ENCODE data around the gene BRINP1.
"Not testable (repeated sequence)": the region's sequence is repeated elsewhere in the genome, so short reads cannot be mapped to it uniquely, and the experiment has no call there.

The BRINP1 gene

DNA sequence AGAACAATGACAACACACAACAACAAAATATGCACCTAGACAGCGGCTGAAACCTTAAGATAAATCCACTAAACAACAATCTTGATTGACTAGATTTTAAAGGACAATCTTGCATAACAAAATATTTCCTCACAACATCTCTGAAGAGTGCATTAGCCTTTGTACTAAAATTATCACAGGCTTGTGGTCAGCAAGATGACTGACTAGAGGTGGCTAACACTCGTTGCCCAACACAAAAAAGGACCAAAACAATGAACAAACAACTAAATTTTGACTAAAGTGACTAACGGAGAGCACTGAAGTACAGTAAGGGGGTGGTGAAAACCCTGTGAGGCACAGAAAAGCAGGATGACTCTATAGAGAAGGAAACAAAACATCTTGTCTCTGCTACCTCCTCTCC lies 183.9 kb downstream of the BRINP1 start:
- no peak for DNase-seq (ENCODE audit: low spot score)

DNA sequence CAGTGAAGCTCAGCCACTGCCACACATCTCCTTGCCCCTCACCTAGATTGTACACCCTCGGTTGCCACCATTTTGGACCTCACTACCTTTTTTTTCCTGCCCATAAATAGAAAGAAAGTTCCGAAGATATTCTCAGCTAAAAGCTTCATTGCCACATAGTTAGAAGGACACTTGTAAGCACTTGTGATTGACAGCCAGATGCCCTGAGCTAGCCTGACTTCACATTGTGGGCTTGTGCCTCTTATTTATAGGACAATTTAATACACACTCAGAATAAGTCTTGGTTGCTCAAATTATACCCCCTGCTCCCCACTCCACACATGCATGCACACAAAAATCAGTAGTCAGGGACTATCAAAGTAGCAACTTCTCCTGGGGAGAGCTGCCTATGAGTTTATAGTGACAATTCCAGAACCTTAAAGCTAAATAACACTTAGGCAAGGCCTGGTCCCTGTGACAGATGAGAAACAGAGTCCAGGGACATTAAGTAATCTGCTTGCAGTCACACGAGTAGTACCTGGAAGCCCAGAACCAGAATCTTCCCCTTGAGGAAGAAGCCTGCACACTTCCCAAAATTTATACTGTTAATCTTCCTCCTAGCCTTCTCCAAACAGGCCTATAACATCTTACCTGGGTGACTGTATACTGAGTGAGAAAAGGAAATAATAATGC lies 184.8 kb downstream of the BRINP1 start:
- DNase-seq (ENCODE audit: low spot score), result no peak

DNA sequence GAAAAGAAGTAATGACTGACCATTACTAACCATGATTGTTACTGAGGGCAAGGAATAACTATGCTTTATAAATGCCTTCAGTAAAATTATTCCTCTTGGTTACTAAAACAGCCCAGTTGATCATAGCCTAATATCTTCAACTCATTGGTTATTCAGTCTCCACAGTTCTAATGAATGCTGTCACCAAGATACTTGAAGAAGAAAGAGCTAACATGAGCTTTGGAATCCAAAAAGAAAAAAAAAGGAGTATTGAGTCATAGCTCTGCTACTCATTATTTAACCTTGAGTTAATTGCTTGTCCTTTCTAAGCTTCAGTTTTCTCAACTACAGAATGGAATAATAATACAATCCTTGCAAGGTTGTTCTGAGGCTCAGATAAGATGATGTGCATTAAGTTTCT lies 187.7 kb downstream of the BRINP1 start:
- DNase-seq (ENCODE audit: low spot score), result no peak

DNA sequence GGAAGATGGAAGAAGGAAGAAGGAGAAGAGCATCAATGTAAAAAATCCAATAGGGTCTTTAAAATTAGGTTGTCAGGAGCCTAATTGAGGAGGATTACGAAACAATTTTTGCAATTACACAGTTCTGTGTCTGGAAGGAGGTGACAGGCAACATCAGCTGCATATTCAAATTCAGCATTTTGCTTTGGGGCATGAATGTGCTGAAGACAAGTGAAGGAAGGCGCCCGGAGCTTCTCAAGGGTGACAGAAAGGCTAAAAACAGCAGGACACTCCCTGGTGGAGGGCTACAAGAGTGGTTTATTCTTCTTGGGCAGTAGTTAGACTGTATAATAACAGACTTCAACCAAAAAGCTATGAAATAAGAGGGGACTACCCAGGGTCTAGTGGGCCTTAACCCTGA lies 188.3 kb downstream of the BRINP1 start:
- no peak for DNase-seq (ENCODE audit: low spot score)

DNA sequence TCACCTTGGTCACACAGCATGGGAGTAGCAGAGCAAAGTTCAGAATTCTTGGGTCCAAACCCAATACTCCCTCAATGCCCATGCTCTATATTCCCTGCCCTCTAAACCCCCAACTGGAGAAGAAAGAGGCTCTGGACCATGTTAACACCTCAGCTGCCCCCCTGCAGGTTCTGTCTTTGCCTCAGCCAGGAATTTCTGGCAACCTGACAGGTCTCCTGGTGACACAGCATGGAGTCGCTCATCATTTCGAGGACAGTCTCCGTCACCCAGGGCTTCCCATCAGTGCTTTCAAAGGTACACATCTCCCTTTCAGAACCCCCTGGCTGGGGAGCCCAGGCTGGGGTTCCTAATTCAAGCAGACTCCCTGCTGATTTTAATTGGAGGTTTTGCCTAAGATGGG lies 189.5 kb downstream of the BRINP1 start:
- no peak for DNase-seq (ENCODE audit: low spot score)

DNA sequence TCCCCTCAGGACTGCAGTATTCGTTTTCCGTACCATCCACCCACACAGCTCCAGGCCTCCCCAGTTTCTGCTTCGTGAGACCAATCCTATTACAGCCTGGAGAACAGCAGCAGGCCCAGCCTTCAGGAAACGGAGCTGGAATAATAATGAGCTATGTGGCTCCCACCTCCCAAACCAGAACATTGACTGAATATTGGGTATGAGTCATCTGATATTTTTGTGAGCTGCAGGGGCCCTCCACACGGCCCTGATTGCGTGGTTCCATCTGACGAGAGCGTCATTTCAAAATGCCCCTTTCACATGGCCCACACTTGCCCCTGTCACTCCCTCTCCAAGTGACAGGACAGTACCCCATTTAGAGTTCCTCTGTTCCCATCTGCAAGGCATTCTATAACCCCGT lies 192.0 kb downstream of the BRINP1 start:
- no peak for DNase-seq (ENCODE audit: low spot score)

DNA sequence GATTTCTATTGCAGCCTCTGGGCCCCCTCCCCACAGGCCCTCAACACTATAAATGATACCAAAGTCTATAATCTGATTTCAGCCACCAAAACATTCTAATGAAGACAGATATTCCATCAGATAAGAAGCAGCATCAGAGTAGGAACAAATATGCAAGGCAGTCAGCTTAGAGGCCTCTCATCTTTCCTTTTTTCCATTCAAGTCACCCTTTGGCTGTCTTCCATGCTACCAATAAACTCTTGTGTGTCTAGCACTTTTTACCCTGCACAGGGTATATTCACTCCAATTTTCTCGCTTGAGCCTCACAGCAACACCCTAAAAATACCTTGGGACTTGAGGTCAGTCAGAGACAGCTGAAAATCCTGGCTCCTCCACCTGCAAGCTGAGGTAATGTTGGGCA lies 193.7 kb downstream of the BRINP1 start:
- no peak for DNase-seq (ENCODE audit: low spot score)

DNA sequence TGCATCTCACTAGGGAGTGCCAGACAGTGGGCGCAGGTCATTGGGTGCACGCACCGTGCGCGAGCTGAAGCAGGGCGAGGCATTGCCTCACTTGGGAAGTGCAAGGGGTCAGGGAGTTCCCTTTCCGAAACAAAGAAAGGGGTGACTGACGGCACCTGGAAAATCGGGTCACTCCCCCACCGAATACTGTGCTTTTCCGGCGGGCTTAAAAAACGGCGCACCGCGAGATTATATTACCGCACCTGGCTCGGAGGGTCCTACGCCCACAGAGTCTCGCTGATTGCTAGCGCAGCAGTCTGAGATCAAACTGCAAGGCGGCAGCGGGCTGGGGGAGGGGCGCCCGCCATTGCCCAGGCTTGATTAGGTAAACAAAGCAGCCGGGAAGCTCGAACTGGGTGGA lies 200.0 kb downstream of the BRINP1 start:
- not testable (repeated sequence) for DNase-seq (ENCODE audit: low spot score)

DNA sequence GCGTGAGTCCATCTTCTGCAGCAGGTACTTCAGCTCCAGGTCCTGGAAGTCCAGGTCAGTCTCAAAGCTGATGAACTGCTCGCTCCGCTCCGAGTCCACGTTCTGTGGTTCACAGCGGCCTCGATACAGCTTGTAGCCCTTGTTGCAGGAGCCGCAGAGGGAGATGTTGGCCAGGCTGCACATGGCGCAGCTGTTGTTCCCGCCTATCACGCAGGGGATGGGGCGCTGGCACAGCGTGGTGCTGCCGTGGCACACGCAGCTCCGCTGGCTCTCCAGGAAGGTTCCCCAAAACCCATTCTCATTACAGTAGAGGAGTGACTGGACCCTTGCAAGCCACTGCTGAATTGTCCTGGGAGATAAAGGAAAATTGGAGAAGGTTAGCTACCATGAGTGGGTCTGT lies 201.4 kb downstream of the BRINP1 start:
- no peak for DNase-seq (ENCODE audit: low spot score)

DNA sequence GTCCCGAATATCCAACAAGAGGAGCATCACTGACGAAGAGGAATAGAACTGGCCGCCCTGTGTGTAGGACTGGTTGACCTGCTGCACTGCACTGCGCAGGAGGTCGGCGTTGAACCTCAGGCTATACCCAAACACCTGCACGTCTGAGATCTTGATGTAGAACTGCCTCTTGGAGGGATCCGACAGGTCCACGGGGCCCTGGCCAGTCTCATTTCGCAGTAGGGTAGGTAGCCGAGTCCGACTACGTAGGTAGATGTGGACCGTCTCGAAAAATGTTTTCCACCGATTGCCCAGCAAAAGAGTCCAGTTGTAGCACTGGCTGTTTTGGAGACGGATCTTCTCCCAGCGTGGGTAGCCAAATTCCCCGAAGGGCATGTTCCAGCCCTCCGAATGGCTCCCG lies 202.0 kb downstream of the BRINP1 start:
- no peak for DNase-seq (ENCODE audit: low spot score)

DNA sequence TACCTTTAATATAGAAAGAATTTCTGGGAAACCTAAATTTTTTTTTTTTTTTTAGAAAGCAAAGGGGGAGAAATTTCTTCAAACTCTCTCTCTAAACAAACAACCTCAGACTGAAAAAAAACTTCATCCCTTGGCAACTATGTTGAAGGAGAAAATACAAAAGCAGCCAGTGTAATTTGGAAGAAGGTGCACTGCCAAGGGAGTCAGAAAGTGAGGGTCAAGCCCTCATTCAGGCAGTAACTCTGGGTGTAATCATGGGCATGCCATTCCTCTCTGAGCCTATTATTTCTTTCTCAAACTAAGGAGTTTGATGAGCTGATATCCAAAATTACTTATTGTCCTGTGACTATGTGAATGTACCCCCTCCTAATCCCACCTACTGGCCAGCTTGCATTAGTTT lies 203.1 kb downstream of the BRINP1 start:
- DNase-seq (ENCODE audit: low spot score), result no peak

DNA sequence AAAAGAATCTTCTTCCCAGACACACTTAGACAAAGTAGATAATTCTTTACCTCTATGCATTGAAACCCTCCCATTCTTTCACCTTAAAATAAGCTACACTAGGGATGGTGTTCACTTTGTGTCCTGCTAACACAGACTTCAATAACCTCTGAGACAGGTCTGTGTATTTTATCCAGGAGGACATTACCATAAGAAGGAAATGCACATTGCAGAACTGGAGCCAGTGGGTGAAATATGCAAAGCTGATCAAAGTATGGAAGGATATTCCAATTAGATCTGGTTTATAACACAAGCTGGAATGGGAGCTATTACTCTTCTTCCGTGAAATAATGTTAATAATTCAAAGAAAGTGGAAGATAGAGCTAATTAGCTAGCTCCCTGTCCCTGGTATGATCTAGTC lies 204.1 kb downstream of the BRINP1 start:
- no peak for DNase-seq (ENCODE audit: low spot score)

DNA sequence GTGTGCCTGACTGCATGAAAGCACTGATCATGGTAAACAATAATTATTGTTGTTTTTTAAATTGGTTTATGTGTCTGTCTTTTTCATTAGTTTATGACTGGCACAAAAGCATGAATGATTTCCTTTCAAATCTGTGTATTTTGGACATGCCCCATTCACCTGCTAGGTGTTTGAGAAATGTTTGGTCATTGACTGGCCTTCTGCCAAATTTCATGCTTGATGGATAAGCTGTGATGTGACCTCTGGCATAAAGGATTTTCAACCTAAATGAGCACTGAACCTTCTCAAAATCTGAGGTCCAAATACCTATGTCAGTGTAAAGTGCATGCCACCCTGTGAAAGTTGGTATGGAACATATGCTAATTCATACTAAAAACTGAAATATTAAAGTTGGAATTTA lies 204.5 kb downstream of the BRINP1 start:
- DNase-seq (ENCODE audit: low spot score), result no peak

DNA sequence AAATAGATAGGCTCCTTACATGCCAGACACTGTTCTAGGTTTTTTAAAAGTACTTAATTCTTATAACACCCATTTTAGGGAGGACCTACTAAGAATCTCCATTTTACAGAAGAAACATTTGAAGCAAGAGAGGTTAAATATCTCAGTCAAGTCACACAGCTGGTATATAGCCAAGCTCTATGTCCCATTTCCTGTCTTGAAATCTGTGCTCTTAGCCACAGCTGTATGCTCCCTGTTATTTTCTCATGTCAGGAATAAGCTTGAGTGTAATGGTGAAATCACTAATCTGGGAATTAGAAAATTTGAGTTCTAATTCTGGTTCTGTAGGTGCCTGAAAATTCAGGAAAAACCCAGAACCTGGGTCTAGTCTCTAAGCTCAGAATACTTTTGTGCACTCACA lies 208.7 kb downstream of the BRINP1 start:
- no peak for DNase-seq (ENCODE audit: low spot score)

DNA sequence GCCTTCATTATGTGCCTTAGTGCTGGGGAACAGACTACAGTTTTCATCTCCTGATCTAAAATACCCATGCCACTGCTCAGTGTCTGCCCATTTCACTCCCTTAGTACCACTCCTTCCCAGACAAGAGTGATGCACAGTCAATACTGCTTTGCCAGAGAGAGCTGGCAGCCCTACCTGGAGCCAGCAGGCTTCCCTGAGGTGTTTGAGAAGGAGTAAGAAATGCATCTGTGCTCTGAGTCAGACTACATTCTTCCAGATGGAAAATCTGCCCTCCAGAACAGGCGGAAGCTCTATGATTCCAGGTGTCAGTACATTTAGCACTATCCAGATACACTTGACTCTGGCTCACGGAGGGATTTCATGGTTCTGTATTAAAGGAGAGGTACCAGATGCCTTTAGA lies 209.8 kb downstream of the BRINP1 start:
- DNase-seq (ENCODE audit: low spot score), result no peak

DNA sequence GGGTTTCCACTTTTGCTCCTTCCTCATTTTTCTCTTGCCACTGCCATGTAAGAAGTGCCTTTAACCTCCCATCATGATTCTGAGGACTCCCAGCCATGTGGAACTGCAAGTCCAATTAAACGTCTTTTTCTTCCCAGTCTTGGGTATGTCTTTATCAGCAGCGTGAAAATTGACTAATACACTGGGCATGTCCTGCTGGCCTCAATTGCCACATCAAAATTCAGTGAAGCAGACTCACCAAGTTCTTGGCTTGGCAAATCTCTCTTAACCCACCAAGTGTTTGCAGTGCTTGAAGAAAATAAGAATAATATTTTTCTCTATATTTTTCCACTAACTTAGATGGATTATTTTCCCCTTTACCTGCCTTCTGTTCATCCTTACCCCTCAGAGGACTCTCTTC lies 212.0 kb downstream of the BRINP1 start:
- no peak for DNase-seq (ENCODE audit: low spot score)

DNA sequence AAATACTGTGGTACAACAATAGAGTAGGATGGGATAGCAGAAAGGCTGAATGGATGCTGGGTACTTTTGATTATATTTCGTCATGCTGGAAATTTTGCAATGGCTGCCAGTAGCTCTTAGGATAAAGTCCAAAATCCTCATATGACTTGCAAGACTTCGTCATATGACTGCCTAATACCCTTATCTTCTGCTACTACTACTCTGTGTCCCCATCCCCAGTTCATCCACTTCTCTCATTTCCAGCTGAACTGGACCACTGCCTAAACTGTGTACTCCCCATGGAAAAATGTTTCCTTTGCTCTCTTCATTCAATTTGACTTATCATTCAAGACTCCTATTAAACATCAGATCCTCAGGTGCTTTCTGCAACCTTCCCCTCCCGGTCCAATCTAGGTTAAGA lies 212.9 kb downstream of the BRINP1 start:
- no peak for DNase-seq (ENCODE audit: low spot score)

DNA sequence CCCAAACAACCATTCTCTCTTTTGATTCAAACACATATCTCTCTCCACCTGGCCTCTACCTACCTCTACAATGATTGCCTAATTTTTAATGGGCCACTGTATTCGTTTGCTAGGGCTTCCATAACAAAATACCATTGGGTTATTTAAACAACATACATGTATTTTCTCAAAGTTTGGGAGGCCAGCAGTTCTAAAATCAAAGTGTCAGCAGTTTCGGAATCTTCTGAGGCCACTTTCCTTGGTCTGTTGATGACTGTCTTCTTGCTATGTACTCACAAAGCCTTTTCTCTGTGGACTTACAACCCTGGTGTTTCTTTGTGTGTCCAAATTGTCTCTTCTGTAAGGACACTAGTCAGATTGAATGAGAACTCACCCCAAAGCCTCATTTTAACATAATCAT lies 214.7 kb downstream of the BRINP1 start:
- DNase-seq (ENCODE audit: low spot score), result no peak

DNA sequence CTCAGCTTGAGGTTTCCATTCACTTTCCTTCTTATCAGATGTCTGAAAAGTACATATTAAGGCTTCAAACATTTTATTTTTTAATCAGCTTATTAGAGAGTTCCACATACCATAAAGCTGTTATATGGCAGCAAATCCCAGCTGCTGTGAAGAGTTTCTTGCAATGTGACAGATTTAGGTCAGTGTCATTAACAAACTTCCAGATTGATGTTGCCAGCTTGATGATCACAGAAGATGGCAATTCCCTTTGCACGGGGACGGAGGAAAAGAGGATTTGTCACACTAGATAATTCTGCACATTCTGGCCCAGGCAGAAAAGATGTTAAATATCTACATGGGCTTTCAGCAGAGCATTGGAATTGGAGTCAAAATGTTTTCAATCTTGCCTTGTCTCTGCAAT lies 215.8 kb downstream of the BRINP1 start:
- no peak for DNase-seq (ENCODE audit: low spot score)

DNA sequence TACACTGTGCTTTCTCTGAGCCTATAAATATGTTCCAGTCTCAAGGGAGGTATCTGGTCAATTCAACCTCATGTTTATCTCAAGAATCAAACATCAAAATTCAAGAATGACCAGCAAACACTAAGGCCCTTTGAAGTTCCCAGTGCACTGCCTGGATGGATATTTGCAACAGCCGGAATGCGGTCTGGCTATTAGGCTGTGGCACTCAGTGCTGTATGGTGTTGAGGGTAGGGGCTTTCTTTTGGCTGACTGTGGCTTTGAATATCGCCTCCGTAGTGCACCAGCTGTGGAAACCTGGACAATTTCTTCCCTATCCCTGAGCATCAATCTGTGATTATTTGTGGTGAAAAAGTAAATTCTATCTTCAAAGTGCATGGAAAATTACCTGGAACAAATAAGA lies 220.4 kb downstream of the BRINP1 start:
- DNase-seq (ENCODE audit: low spot score), result no peak

DNA sequence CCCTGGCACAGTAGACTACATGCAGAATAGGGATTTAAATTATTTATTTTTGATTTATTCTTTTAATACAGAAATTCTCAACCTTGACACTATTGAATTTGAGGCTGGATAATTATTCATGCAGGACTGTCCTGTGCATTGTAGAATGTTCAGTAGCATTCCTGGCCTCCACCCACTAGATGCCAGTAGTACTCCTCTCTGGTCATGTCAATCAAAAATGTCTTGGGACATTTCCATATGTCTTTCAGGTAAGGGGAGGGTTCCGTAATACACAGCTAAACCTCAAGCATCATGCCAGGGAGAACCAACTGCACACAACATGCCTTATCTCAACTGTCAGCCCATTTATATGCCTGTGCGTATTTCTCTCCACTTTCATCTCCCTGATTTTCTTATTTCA lies 231.8 kb downstream of the BRINP1 start:
- no peak for DNase-seq (ENCODE audit: low spot score)

DNA sequence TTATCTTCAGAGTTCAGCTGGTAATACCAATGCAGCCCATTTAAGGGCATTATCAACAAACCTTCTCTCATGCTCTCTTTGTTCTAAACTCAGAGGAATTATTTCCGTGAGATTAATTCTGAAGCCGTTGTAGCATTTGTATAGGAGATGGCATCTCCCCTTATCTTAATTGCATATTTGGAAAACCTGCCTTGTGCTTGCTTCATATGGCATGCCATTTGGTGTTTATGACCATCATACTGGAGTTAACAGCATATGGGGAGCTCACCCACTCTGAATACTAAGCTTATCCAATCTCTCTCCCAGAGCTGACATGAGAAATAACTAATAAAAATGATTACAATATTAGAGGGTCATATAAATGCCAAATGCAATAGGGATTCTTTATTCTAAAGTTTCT lies 243.2 kb downstream of the BRINP1 start:
- no peak for DNase-seq (ENCODE audit: low spot score)

DNA sequence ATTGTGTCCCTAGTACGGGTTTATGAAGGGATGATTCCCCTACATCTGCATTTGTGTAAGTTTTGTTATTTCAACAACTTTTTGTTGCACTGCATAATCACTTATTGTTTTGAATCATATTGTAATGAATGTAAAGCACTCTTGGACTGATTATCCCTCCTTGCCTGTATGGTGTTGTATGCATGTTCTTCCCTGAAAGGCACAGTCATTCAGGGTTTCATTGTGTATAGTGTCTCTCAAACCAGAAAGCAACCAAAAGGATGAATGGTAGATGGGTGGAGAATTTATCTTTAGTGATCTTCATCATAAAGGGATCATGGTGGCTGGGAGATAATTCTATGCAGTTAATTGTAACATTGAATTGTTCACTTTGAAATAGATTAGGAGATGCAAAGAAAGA lies 247.3 kb downstream of the BRINP1 start:
- DNase-seq (ENCODE audit: low spot score), result no peak

DNA sequence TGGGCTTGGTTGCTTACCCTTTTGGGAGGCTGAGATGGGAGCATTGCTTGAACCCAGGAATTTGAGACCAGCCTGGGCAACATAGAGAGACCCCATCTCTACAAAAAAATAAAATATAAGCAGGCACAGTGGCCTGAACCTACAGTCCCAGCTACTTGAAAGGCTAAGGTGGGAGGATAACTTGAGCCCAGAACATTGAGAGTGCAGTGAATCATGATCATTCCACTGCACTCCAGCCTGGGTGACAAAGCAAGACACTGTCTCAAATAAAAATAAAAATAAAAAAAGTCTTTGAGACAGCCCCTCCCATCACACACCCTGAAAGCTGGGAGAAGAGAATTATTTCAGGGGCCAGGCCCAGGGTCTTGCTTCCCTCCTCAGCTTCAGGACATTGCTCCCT lies 251.8 kb downstream of the BRINP1 start:
- no peak for DNase-seq (ENCODE audit: low spot score)

Measured in CD4-positive, alpha-beta T cell treated with Interleukin-15 for 4 hours (primary cell).